ENCODE measurements around the gene SETX. TPM values are rescaled to one million over a fixed set of nuclear protein-coding genes. Genes with fewer than 3 reads are reported as not detected.
A peak's percentile ranks its signal among the peaks of the same experiment; 100 is the strongest.

SETX gene
- total and polyA plus RNA-seq, 12 donors = 16.9 to 35.1 (median 27.4) TPM

DNA sequence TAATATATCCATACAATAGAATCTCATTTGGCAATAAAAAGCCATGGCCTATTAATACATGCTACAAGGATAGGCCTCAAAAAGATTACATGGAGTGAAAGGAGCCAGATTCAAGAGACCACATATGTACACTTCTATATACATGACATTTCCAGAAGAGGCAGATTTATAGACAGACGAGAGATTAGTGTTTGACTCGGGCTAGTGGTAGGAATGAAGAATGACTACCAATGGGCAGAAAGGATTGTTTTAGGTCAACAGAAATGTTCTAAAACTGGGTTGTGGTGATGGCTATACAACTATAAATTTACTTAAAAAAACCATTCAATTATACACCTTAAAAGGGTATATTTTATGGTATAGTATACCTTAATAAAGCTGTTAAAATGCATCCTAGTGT, 41.9 kb downstream of the SETX start:
- ATAC-seq = no peak
- no peak for DNase-seq
- Histone ChIP-seq H3K4me3 (no peak overlapping the region), H3K27me3 (no peaks in the 10 kb centered on the region), H3K9me3 (peaks cover 0 to 11% (median 0%) of the 10 kb centered on the region in 11 donors), H3K27ac (no peak overlapping the region), H3K36me3 (peaks cover 0 to 97% (median 36%) of the 10 kb centered on the region in 9 donors), H3K4me1 (peaks cover 0 to 4% (median 0%) of the 10 kb centered on the region in 9 donors)
- TF ChIP-seq CTCF (IDR thresholded peaks at IDR 0.05) = peak in 1 of 9 donors; percentile 10
- 81 to 83% methylated on average over 2 of the region's 2 CpGs for whole genome bisulfite sequencing, 2 donors
- intact Hi-C loops (cut with DNase I) = no loop called here

DNA sequence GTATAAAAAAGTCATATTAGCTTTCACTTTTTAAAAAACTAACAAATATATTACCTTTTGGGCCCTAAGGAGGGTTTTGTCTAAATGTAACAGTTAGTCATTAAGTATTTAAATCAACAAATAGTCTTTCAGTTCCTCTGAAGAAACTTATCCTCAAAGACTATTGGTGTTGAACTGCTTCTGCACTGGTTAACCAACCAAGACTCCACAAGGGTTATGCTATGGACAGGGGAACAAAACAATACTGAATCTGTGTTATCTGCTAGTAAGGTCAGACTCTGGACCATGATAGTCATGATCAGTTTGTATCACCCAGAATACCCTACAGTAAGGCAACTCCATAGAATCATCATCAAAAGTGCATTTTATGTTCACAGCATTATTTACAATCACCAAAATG, 42.4 kb downstream of the SETX start:
- peaks cover 0 to 4% (median 0%) of the 10 kb centered on the region in 9 donors for H3K4me1 ChIP-seq
- H3K4me3 ChIP-seq = no peak overlapping the region
- ATAC-seq (no peak), DNase-seq (no peak)
- no peaks in the 10 kb centered on the region for H3K27me3 ChIP-seq
- H3K9me3 ChIP-seq = peaks cover 0 to 12% (median 0%) of the 10 kb centered on the region in 11 donors
- no peak overlapping the region for H3K27ac ChIP-seq
- TF ChIP-seq CTCF (IDR thresholded peaks at IDR 0.05) = no peak
- peaks cover 0 to 97% (median 37%) of the 10 kb centered on the region in 9 donors for H3K36me3 ChIP-seq
- intact Hi-C loops (cut with DNase I) = no loop called here

DNA sequence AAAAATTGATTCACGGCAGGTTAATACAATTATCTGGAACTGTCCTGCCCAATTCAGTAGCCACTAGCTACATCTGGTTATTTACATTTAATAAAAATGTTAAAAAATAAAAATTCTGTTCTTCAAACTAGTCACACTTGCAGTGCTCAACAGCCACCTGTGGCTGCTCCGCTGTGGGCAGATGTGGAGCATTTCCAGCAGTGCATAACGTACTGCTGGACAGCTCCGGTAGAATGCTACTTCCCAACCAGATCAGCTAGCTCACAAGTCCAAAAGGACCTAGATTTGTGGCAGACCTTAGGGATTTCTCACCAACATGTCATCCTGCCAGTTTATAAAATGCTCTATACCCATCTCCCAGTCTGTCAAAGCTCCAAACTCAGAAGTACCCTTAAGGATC, 42.8 kb downstream of the SETX start:
- WGBS, 2 donors = 86 to 87% methylated on average over 4 of the region's 4 CpGs
- H3K36me3 ChIP-seq = peaks cover 0 to 97% (median 40%) of the 10 kb centered on the region in 9 donors
- H3K27ac ChIP-seq = no peak overlapping the region
- no peaks in the 10 kb centered on the region for H3K27me3 ChIP-seq
- ATAC-seq = no peak
- intact Hi-C loops (cut with DNase I) = no loop called here
- no peak for TF ChIP-seq CTCF (IDR thresholded peaks at IDR 0.05)
- H3K9me3 ChIP-seq = peaks cover 0 to 12% (median 0%) of the 10 kb centered on the region in 11 donors
- H3K4me1 ChIP-seq = peaks cover 0 to 4% (median 0%) of the 10 kb centered on the region in 9 donors
- no peak for DNase-seq
- H3K4me3 ChIP-seq = no peak overlapping the region

DNA sequence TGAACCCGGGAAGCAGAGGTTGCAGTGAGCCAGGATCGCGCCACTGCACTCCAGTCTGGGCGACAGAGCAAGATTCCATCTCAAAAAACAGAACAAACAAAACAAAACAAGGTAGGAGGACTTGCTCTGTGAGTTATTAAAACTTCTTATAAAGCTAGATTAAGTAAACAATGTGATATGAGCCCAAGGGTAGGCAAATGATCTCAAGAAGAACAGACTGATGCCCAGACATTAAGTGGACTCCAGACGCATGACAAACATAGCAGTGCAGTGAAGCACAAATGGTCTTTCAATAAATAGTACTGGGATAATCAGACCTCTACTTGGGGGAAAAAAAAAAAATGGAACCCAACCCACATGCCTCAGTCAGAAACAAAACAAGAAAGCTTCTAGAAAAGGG, 45.7 kb downstream of the SETX start:
- peaks cover 0 to 7% (median 0%) of the 10 kb centered on the region in 9 donors for H3K4me1 ChIP-seq
- peaks cover 0 to 12% (median 0%) of the 10 kb centered on the region in 11 donors for H3K9me3 ChIP-seq
- no peak for ATAC-seq
- H3K4me3 ChIP-seq = no peak overlapping the region
- DNase-seq = no peak
- no peak overlapping the region for H3K27ac ChIP-seq
- intact Hi-C loops (cut with DNase I) = no loop called here
- WGBS, 2 donors = 97 to 98% methylated on average over 5 of the region's 5 CpGs
- TF ChIP-seq CTCF (IDR thresholded peaks at IDR 0.05) = no peak
- H3K36me3 ChIP-seq = peaks cover 0 to 100% (median 57%) of the 10 kb centered on the region in 9 donors
- no peaks in the 10 kb centered on the region for H3K27me3 ChIP-seq
